ENCODE data around the gene GEMIN7.

- TF ChIP-seq CTCF (IDR thresholded peaks at IDR 0.05) = no peak
- no peak for TF ChIP-seq POLR2A (IDR thresholded peaks at IDR 0.05)
Measured at GRCh38 chr19:45124021-45124420, 45.0 kb downstream of the GEMIN7 start.

All from adrenal gland (tissue), 5 donors.